Right cardiac atrium (tissue), 5 donors: ENCODE data around the gene ADGRV1. TPM values are rescaled to one million over a fixed set of nuclear protein-coding genes. Genes with fewer than 3 reads are reported as not detected.

ENCODE experiments used
- ATAC-seq, 2 donors: fragments of 200-7000 bp; cut with Tn5 transposase; one replicate each; pipeline versions ENCODE4 v1.8.0 to v1.9.1; 2020; ENCODE audit warnings: moderate library complexity in 2 of 2, mild to moderate bottlenecking in 1 of 2
- DNase-seq, 3 donors: peaks; one replicate each; pipeline ENCODE4 v3.0.0-alpha.2; 2020
- H3K27ac ChIP-seq: one replicate; pipeline ENCODE4 v1.5.1; 2013; ENCODE audit warnings: mild to moderate bottlenecking, low read length, control low read depth, moderate library complexity
- H3K27me3 ChIP-seq: one replicate; pipeline ENCODE4 v1.6.1; 2013; ENCODE audit not compliant: control insufficient read depth, insufficient read depth
- H3K4me1 ChIP-seq: one replicate; pipeline ENCODE4 v1.6.1; 2013; ENCODE audit warnings: low read length; ENCODE audit not compliant: control insufficient read depth, insufficient read depth
- H3K4me3 ChIP-seq: one replicate; pipeline ENCODE4 v1.5.1; 2013; ENCODE audit warnings: low read length, control low read depth
- H3K9me3 ChIP-seq: one replicate; pipeline ENCODE4 v1.6.1; 2013; ENCODE audit warnings: low read length; ENCODE audit not compliant: control insufficient read depth
- WGBS: extraction: QIAGEN DNeasy Blood & Tissue Kit; methylation state at CpG from one replicate; pipeline ENCODE4 v1.1.7; 2013; 5-methylcytosine and 5-hydroxymethylcytosine counted together
- intact Hi-C, 4 donors: fragments of 100-400 bp; cut with DNase I; formaldehyde crosslinking; loops; one replicate each; pipeline versions ENCODE4 v1.11.0 to v1.14.0; 2022 to 2023
- polyA plus RNA-seq: library from polyadenylated mRNA; stranded (reverse); fragments of 200-250 nt; gene quantifications from one replicate; pipeline ENCODE4 v1.2.3, GENCODE V29; 2013
- total RNA-seq, 4 donors: library from RNA; stranded (reverse); fragmentation: NEBNext Ultra II Directional; extraction: Animal tissue kit (Norgen Biotek cat#: 25700); gene quantifications; one replicate each; pipeline ENCODE4 v1.2.1, GENCODE V29; 2021
- donor health status: healthy with polysubstance abuse.
- donor health status: DM: no; HTN: yes; CAD: no.
- donor health status: DM: no; HTN: no; CAD: no.
- donor health status: DM: no; HTN: yes; CAD: no; lungs with severe emphysema.
- donor health status: DM: yes; HTN: yes; CAD: no.

ADGRV1 gene
- total and polyA plus RNA-seq, 5 donors = 0.05 to 1.1 (median 0.37) TPM

GRCh38 chr5:91065496-91065895 is 506.9 kb downstream of the ADGRV1 start:
- Histone ChIP-seq H3K4me1 (no peaks in the 10 kb centered on the region), H3K27me3 (no peaks in the 10 kb centered on the region), H3K4me3 (no peak overlapping the region), H3K9me3 (no peaks in the 10 kb centered on the region), H3K27ac (no peak overlapping the region)
- WGBS = 80% methylated on average over 7 of the region's 7 CpGs
- DNase-seq (no peak), ATAC-seq (no peak)
- intact Hi-C loops = no loop called here

- ATAC-seq (no peak), DNase-seq (no peak)
- Histone ChIP-seq H3K4me1 (no peaks in the 10 kb centered on the region), H3K4me3 (no peak overlapping the region), H3K27me3 (no peaks in the 10 kb centered on the region), H3K9me3 (no peaks in the 10 kb centered on the region), H3K27ac (no peak overlapping the region)
- 89% methylated on average over 2 of the region's 2 CpGs for WGBS
- intact Hi-C loops = no loop called here
Observed at GRCh38 chr5:91069364-91069763, 510.8 kb downstream of the ADGRV1 start.

GRCh38 chr5:91070761-91071550 is 512.4 kb downstream of the ADGRV1 start:
- no peak overlapping the region for H3K27ac ChIP-seq
- intact Hi-C loops = no loop called here
- WGBS = 86% methylated on average over 2 of the region's 2 CpGs
- no peaks in the 10 kb centered on the region for H3K4me1 ChIP-seq
- ATAC-seq = no peak
- no peak for DNase-seq
- H3K9me3 ChIP-seq = no peaks in the 10 kb centered on the region
- H3K27me3 ChIP-seq = no peaks in the 10 kb centered on the region
- no peak overlapping the region for H3K4me3 ChIP-seq

- Histone ChIP-seq H3K27ac (no peak overlapping the region), H3K27me3 (no peaks in the 10 kb centered on the region), H3K4me1 (no peaks in the 10 kb centered on the region), H3K4me3 (no peak overlapping the region), H3K9me3 (no peaks in the 10 kb centered on the region)
- ATAC-seq (no peak), DNase-seq (no peak)
- WGBS = 50% methylated on average over 2 of the region's 2 CpGs
- intact Hi-C loops = no loop called here
Observed at GRCh38 chr5:91072881-91073280, 514.3 kb downstream of the ADGRV1 start.

- Histone ChIP-seq H3K27me3 (no peaks in the 10 kb centered on the region), H3K9me3 (no peaks in the 10 kb centered on the region), H3K4me3 (no peak overlapping the region), H3K27ac (no peak overlapping the region), H3K4me1 (peaks cover 2% of the 10 kb centered on the region)
- 97% methylated on average over 1 of the region's 1 CpG for WGBS
- intact Hi-C loops = no loop called here
- ATAC-seq (no peak), DNase-seq (no peak)
Observed at GRCh38 chr5:91074615-91075014, 516.0 kb downstream of the ADGRV1 start.

- Histone ChIP-seq H3K27ac (no peak overlapping the region), H3K9me3 (no peaks in the 10 kb centered on the region), H3K4me3 (no peak overlapping the region), H3K4me1 (peaks cover 2% of the 10 kb centered on the region), H3K27me3 (no peaks in the 10 kb centered on the region)
- DNase-seq (no peak), ATAC-seq (no peak)
- intact Hi-C loops = no loop called here
Observed at GRCh38 chr5:91076138-91076537, 517.5 kb downstream of the ADGRV1 start.

- intact Hi-C loops = no loop called here
- 88% methylated on average over 3 of the region's 3 CpGs for WGBS
- Histone ChIP-seq H3K4me3 (no peak overlapping the region), H3K9me3 (no peaks in the 10 kb centered on the region), H3K27ac (no peak overlapping the region), H3K4me1 (peaks cover 2% of the 10 kb centered on the region), H3K27me3 (no peaks in the 10 kb centered on the region)
- DNase-seq = no peak
- ATAC-seq = no peak
Observed at GRCh38 chr5:91077623-91078022, 519.0 kb downstream of the ADGRV1 start.

GRCh38 chr5:91079037-91079436 is 520.4 kb downstream of the ADGRV1 start:
- no peaks in the 10 kb centered on the region for H3K27me3 ChIP-seq
- H3K27ac ChIP-seq = no peak overlapping the region
- H3K4me3 ChIP-seq = no peak overlapping the region
- H3K9me3 ChIP-seq = no peaks in the 10 kb centered on the region
- no peak for ATAC-seq
- intact Hi-C loops = no loop called here
- no peak for DNase-seq
- WGBS = 39% methylated on average over 2 of the region's 2 CpGs
- H3K4me1 ChIP-seq = peaks cover 2% of the 10 kb centered on the region

- ATAC-seq (no peak), DNase-seq (no peak)
- H3K27me3 ChIP-seq = no peaks in the 10 kb centered on the region
- no peaks in the 10 kb centered on the region for H3K4me1 ChIP-seq
- WGBS = 67% methylated on average over 1 of the region's 1 CpG
- intact Hi-C loops = loop anchor here in 2 of 4 donors (10.0 kb wide), 1 partner anchor 155 kb away; no protein-coding TSS in a partner anchor
- H3K9me3 ChIP-seq = no peaks in the 10 kb centered on the region
- H3K27ac ChIP-seq = no peak overlapping the region
- no peak overlapping the region for H3K4me3 ChIP-seq
Observed at GRCh38 chr5:91089758-91090157, 531.2 kb downstream of the ADGRV1 start.

- WGBS = 73% methylated on average over 1 of the region's 1 CpG
- intact Hi-C loops = loop anchor here in 2 of 4 donors (10.0 kb wide), 1 partner anchor 156 kb away; no protein-coding TSS in a partner anchor
- ATAC-seq = no peak
Observed at GRCh38 chr5:91090995-91091394, 532.4 kb downstream of the ADGRV1 start.

GRCh38 chr5:91091471-91092234 is 533.1 kb downstream of the ADGRV1 start:
- no peak for DNase-seq
- H3K4me1 ChIP-seq = no peaks in the 10 kb centered on the region
- no peak overlapping the region for H3K4me3 ChIP-seq
- no peaks in the 10 kb centered on the region for H3K9me3 ChIP-seq
- ATAC-seq = no peak
- H3K27me3 ChIP-seq = no peaks in the 10 kb centered on the region
- no peak overlapping the region for H3K27ac ChIP-seq
- 95% methylated on average over 4 of the region's 4 CpGs for WGBS
- intact Hi-C loops = loop anchor here in 2 of 4 donors (10.0 kb wide), 1 partner anchor 157 kb away; no protein-coding TSS in a partner anchor

More at GRCh38 chr5:91090995-91091394, 532.4 kb downstream of the ADGRV1 start:
- Histone ChIP-seq H3K4me3 (no peak overlapping the region), H3K27me3 (no peaks in the 10 kb centered on the region), H3K4me1 (no peaks in the 10 kb centered on the region), H3K9me3 (no peaks in the 10 kb centered on the region), H3K27ac (no peak overlapping the region)
- no peak for DNase-seq
